H1 (cell line): Measurements from ENCODE around the gene DCAF6. TPM values are rescaled to one million over a fixed set of nuclear protein-coding genes. Genes with fewer than 3 reads are reported as not detected.
A peak's percentile ranks its signal among the peaks of the same experiment; 100 is the strongest.

Experiments used
- CTCF ChIA-PET: fragments of 300-600 bp; sonication (Branson Sonifier 250); formaldehyde crosslinking; loops from one replicate; lab custom pipeline; 2021; ENCODE audit not compliant: partially characterized antibody; lab: Charles Lee
- POLR2A ChIA-PET: fragments of 300-600 bp; sonication (Branson Sonifier 250); formaldehyde crosslinking; loops from one replicate; lab custom pipeline; 2021; ENCODE audit warnings: inconsistent platforms; ENCODE audit not compliant: partially characterized antibody; lab: Charles Lee
- DNase-seq, 2 experiments: peaks; one replicate each; pipeline versions ENCODE4 v3.0.0 to v3.0.0-alpha.2; 2010 to 2022; ENCODE audit warnings: low spot score in 2 of 2, low read depth in 1 of 2, mixed read lengths in 1 of 2
- FAIRE-seq: peaks from 2 replicates; lab custom pipeline; 2011; peaks lifted over from hg19 to GRCh38; lab: Jason Lieb, UNC
- H2AFZ ChIP-seq: 2 replicates; pipeline ENCODE4 v1.8.1; 2012; ENCODE audit warnings: low read length, inconsistent platforms
- H2AK5ac ChIP-seq: 2 replicates; pipeline ENCODE4 v1.6.1; 2013; ENCODE audit warnings: low read depth, low read length
- H2BK120ac ChIP-seq: replicated peaks from 2 replicates; pipeline ENCODE3; 2013; ENCODE audit warnings: low read depth, low read length, inconsistent platforms
- H2BK12ac ChIP-seq: 2 replicates; pipeline ENCODE4 v1.6.1; 2013; ENCODE audit warnings: low read depth, low read length
- H2BK15ac ChIP-seq: 2 replicates; pipeline ENCODE4 v1.6.1; 2013; ENCODE audit warnings: low read length
- H2BK20ac ChIP-seq: 2 replicates; pipeline ENCODE4 v1.6.1; 2013; ENCODE audit warnings: low read length
- H2BK5ac ChIP-seq: 2 replicates; pipeline ENCODE4 v1.6.1; 2013; ENCODE audit warnings: low read depth, low read length
- H3K14ac ChIP-seq: 2 replicates; pipeline ENCODE4 v1.6.1; 2013; ENCODE audit warnings: inconsistent platforms; ENCODE audit not compliant: insufficient read length
- H3K18ac ChIP-seq: 2 replicates; pipeline ENCODE4 v1.6.1; 2013; ENCODE audit warnings: low read length; ENCODE audit errors: extremely low read depth
- H3K23ac ChIP-seq: 2 replicates; pipeline ENCODE4 v1.6.1; 2013; ENCODE audit warnings: inconsistent platforms; ENCODE audit not compliant: insufficient read length
- H3K23me2 ChIP-seq: 2 replicates; pipeline ENCODE4 v1.6.1; 2013; ENCODE audit warnings: low read depth, low read length
- H3K27ac ChIP-seq: 2 replicates; pipeline ENCODE4 v1.6.1; 2011; ENCODE audit warnings: low read depth, low read length, inconsistent platforms
- H3K27me3 ChIP-seq, 4 experiments: replicated peaks in 1 of 4; 1 replicate in 1 of 4; 2 replicates in 3 of 4; pipeline versions ENCODE4 v1.6.1 to v1.8.1; 2011 to 2013; ENCODE audit warnings: low read length in 3 of 4, mild to moderate bottlenecking in 3 of 4, inconsistent platforms in 2 of 4, mixed read lengths in 2 of 4, moderate library complexity in 1 of 4; ENCODE audit not compliant: control insufficient read depth in 3 of 4, insufficient read depth in 3 of 4; ENCODE audit errors: extremely low read depth in 1 of 4
- H3K36me3 ChIP-seq, 4 experiments: 2 replicates each; pipeline versions ENCODE4 v1.6.1 to v1.8.1; 2011 to 2013; ENCODE audit warnings: mild to moderate bottlenecking in 4 of 4, low read length in 3 of 4, moderate library complexity in 2 of 4, control low read depth in 1 of 4, inconsistent platforms in 1 of 4; ENCODE audit not compliant: insufficient read depth in 4 of 4, control insufficient read depth in 2 of 4
- H3K4ac ChIP-seq: replicated peaks from 2 replicates; pipeline ENCODE3; 2013; ENCODE audit warnings: low read length, low read depth, mixed read lengths, inconsistent platforms; ENCODE audit not compliant: insufficient read length
- H3K4me1 ChIP-seq, 4 experiments: replicated peaks in 1 of 4; 1 replicate in 1 of 4; 2 replicates in 3 of 4; pipeline versions ENCODE4 v1.6.1 to v1.8.1; 2011 to 2013; ENCODE audit warnings: low read length in 3 of 4, inconsistent platforms in 2 of 4, mixed read lengths in 1 of 4; ENCODE audit not compliant: insufficient read depth in 4 of 4, control insufficient read depth in 3 of 4
- H3K4me2 ChIP-seq, 2 experiments: 2 replicates each; pipeline versions ENCODE4 v1.6.1 to v1.8.1; 2011 to 2013; ENCODE audit warnings: low read depth in 2 of 2, low read length in 2 of 2, control low read depth in 1 of 2, inconsistent platforms in 1 of 2, mild to moderate bottlenecking in 1 of 2; ENCODE audit not compliant: insufficient read depth in 1 of 2
- H3K4me3 ChIP-seq, 4 experiments: fragments of 200-600, 300-600 bp in 1 of 4; sonication (generic), shearing (Covaris generic), sonication (Bioruptor Twin) in 1 of 4; 2 replicates each; pipeline versions ENCODE4 v1.5.1 to v1.8.1; 2011 to 2016; ENCODE audit warnings: low read length in 4 of 4, low read depth in 3 of 4, control low read depth in 2 of 4, inconsistent platforms in 2 of 4, mild to moderate bottlenecking in 2 of 4, mixed read lengths in 1 of 4, moderate library complexity in 1 of 4; ENCODE audit not compliant: insufficient read depth in 2 of 4; ENCODE audit errors: extremely low read depth in 1 of 4
- H3K56ac ChIP-seq: replicated peaks from 2 replicates; pipeline ENCODE3; 2013; ENCODE audit warnings: low read depth, mild to moderate bottlenecking, mixed read lengths, low read length, inconsistent platforms; ENCODE audit not compliant: insufficient read length
- H3K79me1 ChIP-seq: 2 replicates; pipeline ENCODE4 v1.6.1; 2013; ENCODE audit warnings: low read depth, low read length, control low read depth
- H3K79me2 ChIP-seq, 2 experiments: 2 replicates each; pipeline versions ENCODE4 v1.6.1 to v1.8.1; 2012 to 2013; ENCODE audit warnings: low read length in 2 of 2, mild to moderate bottlenecking in 2 of 2, inconsistent platforms in 1 of 2; ENCODE audit not compliant: insufficient read depth in 2 of 2, control insufficient read depth in 1 of 2
- H3K9ac ChIP-seq, 4 experiments: replicated peaks in 1 of 4; 1 replicate in 1 of 4; 2 replicates in 3 of 4; pipeline versions ENCODE4 v1.6.1 to v1.8.1; 2011 to 2013; ENCODE audit warnings: low read depth in 3 of 4, low read length in 3 of 4, control low read depth in 2 of 4, mild to moderate bottlenecking in 2 of 4, moderate library complexity in 2 of 4, inconsistent platforms in 1 of 4; ENCODE audit errors: extremely low read depth in 1 of 4
- H3K9me3 ChIP-seq, 2 experiments: 2 replicates each; pipeline versions ENCODE4 v1.6.1 to v1.8.1; 2012 to 2013; ENCODE audit warnings: mild to moderate bottlenecking in 2 of 2, moderate library complexity in 2 of 2, control low read depth in 1 of 2, inconsistent platforms in 1 of 2, low read depth in 1 of 2, low read length in 1 of 2, mixed read lengths in 1 of 2; ENCODE audit not compliant: insufficient read depth in 2 of 2
- H4K20me1 ChIP-seq, 2 experiments: replicated peaks in 1 of 2; 2 replicates each; pipeline versions ENCODE3 to v1.8.1; 2011 to 2013; ENCODE audit warnings: inconsistent platforms in 2 of 2, low read length in 2 of 2, mild to moderate bottlenecking in 1 of 2; ENCODE audit not compliant: insufficient read depth in 2 of 2, control insufficient read depth in 1 of 2
- H4K5ac ChIP-seq: 2 replicates; pipeline ENCODE4 v1.6.1; 2013; ENCODE audit warnings: low read length, low read depth, mixed read lengths, inconsistent platforms; ENCODE audit not compliant: insufficient read length
- H4K8ac ChIP-seq: 2 replicates; pipeline ENCODE4 v1.8.0; 2013; ENCODE audit warnings: mild to moderate bottlenecking, moderate library complexity, low read length, inconsistent platforms; ENCODE audit not compliant: insufficient read depth; ENCODE audit errors: extremely low read depth
- H4K91ac ChIP-seq: replicated peaks from 2 replicates; pipeline ENCODE3; 2013; ENCODE audit warnings: low read length, mixed read lengths, inconsistent platforms; ENCODE audit not compliant: insufficient read length
- CTCF ChIP-seq, 3 experiments: IDR thresholded peaks; 1 replicate in 2 of 3; 2 replicates in 1 of 3; pipeline versions ENCODE4 v1.5.1 to v1.6.1; 2011; ENCODE audit warnings: low read length in 3 of 3, mild to moderate bottlenecking in 3 of 3, inconsistent platforms in 2 of 3, low read depth in 1 of 3, moderate library complexity in 1 of 3; ENCODE audit not compliant: insufficient read depth in 1 of 3; ENCODE audit errors: control extremely low read depth in 1 of 3
- HDAC2 ChIP-seq, 2 experiments: fragments of 300-600 bp in 1 of 2; sonication (generic) in 1 of 2; IDR thresholded peaks; 2 replicates each; pipeline ENCODE4 v1.6.1; 2011 to 2012; ENCODE audit warnings: low read depth in 2 of 2, low read length in 2 of 2, mild to moderate bottlenecking in 2 of 2, moderate library complexity in 2 of 2, borderline replicate concordance in 1 of 2, inconsistent platforms in 1 of 2
- WGBS, 2 experiments: shearing (Covaris generic) in 1 of 2; methylation state at CpG; one replicate each; pipeline versions ENCODE4 v1.1.6 to v1.1.7; 2013 to 2015; ENCODE audit warnings: low lambda C conversion rate in 2 of 2, mixed read lengths in 2 of 2, inconsistent platforms in 1 of 2, low coverage in 1 of 2, missing lambda C conversion rate in 1 of 2; ENCODE audit not compliant: insufficient replicate concordance in 2 of 2, insufficient coverage in 1 of 2, insufficient read length in 1 of 2; ENCODE audit errors: extremely low coverage in 1 of 2, missing lambda C conversion rate in 1 of 2; 5-methylcytosine and 5-hydroxymethylcytosine counted together
- polyA plus RNA-seq, 7 experiments: library from polyadenylated mRNA; depleted of rRNA in 3 of 7; stranded (reverse) in 5 of 7; unstranded in 2 of 7; fragments of >200 nt in 5 of 7; fragments of 200-250 nt in 2 of 7; gene quantifications; 1 replicate in 5 of 7; 2 replicates in 1 of 7; 4 replicates in 1 of 7; pipeline versions ENCODE4 v1.2.1 to v1.2.3, GENCODE V29; 2011 to 2013; ENCODE audit warnings: missing spikeins in 2 of 7, mixed read lengths in 2 of 7
- total RNA-seq: library from RNA; stranded (reverse); fragmentation: NEBNext Ultra II Directional; extraction: Animal tissue kit (Norgen Biotek cat#: 25700); gene quantifications from 2 replicates; pipeline ENCODE4 v1.2.1, GENCODE V29; 2021

The DCAF6 gene
- total and polyA plus RNA-seq, 2 of the 8 experiments (the other 6 are each of a cell fraction or from before 2014, with no cell fraction given): 12.3 to 17.4 TPM

- no peak overlapping the region for H3K56ac ChIP-seq
- no peak overlapping the region for H4K5ac ChIP-seq
- H3K79me1 ChIP-seq: no peaks in the 10 kb centered on the region
- no peak overlapping the region for H3K27ac ChIP-seq
- H3K18ac ChIP-seq: no peak overlapping the region
- H3K4me1 ChIP-seq: peaks cover 0 to 10% (median 4%) of the 10 kb centered on the region in 4 experiments; a peak in 3 of 7 replicates
- H3K4ac ChIP-seq: no peak overlapping the region
- no peaks in the 10 kb centered on the region for H4K20me1 ChIP-seq
- no peak overlapping the region for H2BK12ac ChIP-seq
- no peak overlapping the region for H2AFZ ChIP-seq
- no peak overlapping the region for H3K23ac ChIP-seq
- no peaks in the 10 kb centered on the region for H3K23me2 ChIP-seq
- FAIRE-seq (peak; percentile 78), DNase-seq (no peak)
- TF ChIP-seq HDAC2 (IDR thresholded peaks at IDR 0.05; ENCODE audit: borderline replicate concordance in 1 of 2, low read depth in 2 of 2, low read length in 2 of 2): no peak
- peak in 1 of 3 experiments; percentile 30; a peak in 1 of 4 replicates for TF ChIP-seq CTCF (IDR thresholded peaks at IDR 0.05; ENCODE audit: control extremely low read depth in 1 of 3, insufficient read depth in 1 of 3, low read depth in 1 of 3, low read length in 3 of 3)
- ChIA-PET CTCF (interaction anchor here (0.7 to 1.2 kb wide), 6 partner anchors 10 to 35 kb away, joined by 3 to 5 read pairs (median 3); no protein-coding TSS in a partner anchor), POLR2A (no interaction called here)
- H4K91ac ChIP-seq: no peak overlapping the region
- H2BK120ac ChIP-seq: no peak overlapping the region
- H3K36me3 ChIP-seq: no peaks in the 10 kb centered on the region
- WGBS, 2 experiments: 69% methylated on average over 7 of the region's 7 CpGs; no CpG with 5 or more reads in 1 of the 2 experiments
- H2BK20ac ChIP-seq: no peak overlapping the region
- H4K8ac ChIP-seq: no peak overlapping the region
- H2BK5ac ChIP-seq: no peak overlapping the region
- no peak overlapping the region for H2AK5ac ChIP-seq
- no peak overlapping the region for H2BK15ac ChIP-seq
- no peak overlapping the region for H3K9ac ChIP-seq
- no peaks in the 10 kb centered on the region for H3K9me3 ChIP-seq
- H3K79me2 ChIP-seq: no peaks in the 10 kb centered on the region
- no peak overlapping the region for H3K14ac ChIP-seq
- no peaks in the 10 kb centered on the region for H3K27me3 ChIP-seq
- no peak overlapping the region for H3K4me2 ChIP-seq
- no peak overlapping the region for H3K4me3 ChIP-seq
Measured at GRCh38 chr1:168110896-168111545, 174.5 kb downstream of the DCAF6 start.
